GM18502 (cell line): Measurements from ENCODE around the gene RCOR1.

ENCODE experiments used
- ATAC-seq: cut with Tn5 transposase; IDR thresholded peaks from one replicate; pipeline ENCODE4 v1.9.1; 2021; ENCODE audit warnings: mild to moderate bottlenecking; ENCODE audit not compliant: unreplicated experiment, poor library complexity

RCOR1 gene

GRCh38 chr14:102768223-102769048 is 176.0 kb downstream of the RCOR1 start:
- peak; percentile 52 for ATAC-seq

- ATAC-seq: no peak
Observed at GRCh38 chr14:102769049-102769327, 176.5 kb downstream of the RCOR1 start.

- ATAC-seq: no peak
Observed at GRCh38 chr14:102770147-102771123, 178.0 kb downstream of the RCOR1 start.

DNA sequence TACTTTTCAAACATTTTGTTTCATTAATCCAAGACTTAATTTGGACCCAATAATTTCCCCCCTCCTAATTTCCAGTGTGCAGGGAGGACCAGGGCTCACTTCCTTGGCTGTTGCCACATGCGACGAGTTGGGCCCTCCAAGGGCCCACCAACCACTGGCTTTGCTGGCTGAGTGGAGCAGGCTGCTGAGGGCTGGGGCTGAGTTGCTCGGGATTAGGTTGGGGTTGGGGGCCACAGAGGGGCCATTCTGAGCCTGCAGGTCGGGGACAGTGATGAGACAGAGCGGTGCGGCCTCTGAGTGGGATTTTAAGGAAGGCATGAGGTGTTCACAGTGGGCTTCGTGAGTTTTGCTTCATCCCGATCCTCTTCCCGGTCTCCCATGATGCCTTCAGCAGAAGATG is 178.7 kb downstream of the RCOR1 start:
- no peak for ATAC-seq

DNA sequence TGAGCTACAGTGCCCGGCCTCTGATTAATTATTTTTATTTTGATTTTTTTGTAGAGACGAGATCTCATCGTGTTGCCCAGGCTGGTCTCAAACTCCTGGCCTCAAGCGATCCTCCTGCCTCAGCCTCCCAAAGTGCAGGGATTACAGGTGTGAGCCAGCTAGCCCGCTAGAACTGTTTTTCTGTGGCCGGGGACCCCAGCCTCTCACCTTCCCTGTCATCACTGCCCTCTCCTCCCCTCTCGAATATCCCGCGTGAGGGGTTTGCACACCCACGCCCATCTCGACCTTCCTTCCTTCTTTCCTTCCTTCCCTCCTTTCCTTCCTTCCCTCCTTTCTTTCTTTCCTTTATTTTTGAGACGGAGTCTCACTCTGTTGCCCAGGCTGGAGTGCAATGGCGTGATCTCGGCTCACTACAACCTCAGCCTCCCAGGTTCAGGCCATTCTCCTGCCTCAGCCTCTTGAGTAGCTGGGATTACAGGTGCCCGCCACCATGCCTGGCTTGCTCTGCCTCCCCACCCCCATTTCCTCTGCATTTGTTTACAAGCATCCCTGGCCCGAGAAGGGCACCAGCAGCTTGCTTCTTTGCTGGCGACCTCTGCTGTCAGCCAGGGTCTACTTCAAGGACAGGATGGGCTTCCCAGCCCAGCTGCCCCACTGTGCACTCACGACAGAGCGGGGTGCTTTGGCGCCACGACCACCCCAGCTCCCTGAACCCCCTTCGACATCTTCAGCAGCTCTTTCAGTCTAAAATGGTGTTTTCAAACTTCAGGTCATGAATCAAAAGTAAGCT is 180.5 kb downstream of the RCOR1 start:
- no peak for ATAC-seq

- ATAC-seq: peak; percentile 37
Observed at GRCh38 chr14:102774391-102775153, 182.1 kb downstream of the RCOR1 start.

- ATAC-seq: no peak
Observed at GRCh38 chr14:102775855-102776760, 183.7 kb downstream of the RCOR1 start.

- ATAC-seq: peak; percentile 56
Observed at GRCh38 chr14:102776761-102777710, 184.6 kb downstream of the RCOR1 start, which contains the start of gene TRAF3. TSS of gene TRAF3 (plus strand) at chr14:102777449. CDS start at chr14:102870202, 92,753 bp downstream.

GRCh38 chr14:102777711-102778337 is 185.4 kb downstream of the RCOR1 start:
- peak; percentile 18 for ATAC-seq

GRCh38 chr14:102778338-102779083 is 186.1 kb downstream of the RCOR1 start:
- no peak for ATAC-seq

- ATAC-seq: no peak
Observed at GRCh38 chr14:102779084-102779462, 186.6 kb downstream of the RCOR1 start.

GRCh38 chr14:102779574-102780315 is 187.3 kb downstream of the RCOR1 start:
- ATAC-seq: no peak
